HG03045 (cell line): ENCODE results near the gene NEGR1.

Experiments
- ATAC-seq: cut with Tn5 transposase; IDR thresholded peaks from one replicate; pipeline ENCODE4 v1.9.1; 2021; ENCODE audit warnings: mild to moderate bottlenecking, moderate library complexity; ENCODE audit not compliant: unreplicated experiment

Gene NEGR1

GRCh38 chr1:72122099-72122880 lies 160.0 kb downstream of the NEGR1 start:
- no peak for ATAC-seq

GRCh38 chr1:72119491-72119890 lies 162.8 kb downstream of the NEGR1 start:
- ATAC-seq: no peak

GRCh38 chr1:72117621-72118020 lies 164.7 kb downstream of the NEGR1 start:
- ATAC-seq: no peak

DNA sequence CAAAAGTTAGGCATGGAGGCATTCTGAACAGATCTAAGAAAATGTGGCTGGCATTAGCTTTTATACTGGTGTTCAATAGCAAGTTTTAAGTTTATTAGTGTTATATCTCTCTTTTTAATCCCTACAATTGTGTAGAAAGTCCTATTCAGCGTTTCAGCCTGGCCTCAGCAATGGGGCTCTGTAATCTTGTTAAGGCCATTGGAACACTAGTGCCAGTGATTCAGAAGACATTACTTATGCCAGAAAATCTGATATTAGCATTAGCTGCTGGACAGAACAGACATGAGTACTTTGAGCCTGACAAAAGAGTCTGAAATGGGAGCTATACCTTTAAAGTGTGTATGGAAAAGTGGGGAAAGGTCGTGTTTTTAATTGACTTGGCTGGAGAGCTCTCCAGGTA lies 167.0 kb downstream of the NEGR1 start:
- ATAC-seq: no peak

DNA sequence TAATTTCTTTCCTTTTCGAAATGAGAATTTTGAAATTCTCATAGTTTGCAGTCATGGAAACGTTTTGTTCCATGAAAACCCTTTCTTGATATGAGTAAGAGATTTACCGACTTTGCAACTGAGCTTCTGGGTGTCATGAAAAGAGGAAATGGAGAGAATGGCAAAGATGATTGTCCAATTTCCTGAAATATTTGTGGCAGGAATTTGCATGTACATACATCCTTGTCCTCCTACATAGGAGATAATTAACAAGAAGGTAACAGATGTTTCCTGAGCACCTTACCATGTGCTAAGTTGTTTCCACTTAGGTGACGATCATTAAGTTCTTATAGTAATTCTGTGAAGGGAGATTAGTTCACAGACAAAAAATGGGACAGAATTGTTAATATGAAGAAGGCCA lies 170.7 kb downstream of the NEGR1 start:
- ATAC-seq: no peak

GRCh38 chr1:72109916-72110315 lies 172.4 kb downstream of the NEGR1 start:
- ATAC-seq: no peak

DNA sequence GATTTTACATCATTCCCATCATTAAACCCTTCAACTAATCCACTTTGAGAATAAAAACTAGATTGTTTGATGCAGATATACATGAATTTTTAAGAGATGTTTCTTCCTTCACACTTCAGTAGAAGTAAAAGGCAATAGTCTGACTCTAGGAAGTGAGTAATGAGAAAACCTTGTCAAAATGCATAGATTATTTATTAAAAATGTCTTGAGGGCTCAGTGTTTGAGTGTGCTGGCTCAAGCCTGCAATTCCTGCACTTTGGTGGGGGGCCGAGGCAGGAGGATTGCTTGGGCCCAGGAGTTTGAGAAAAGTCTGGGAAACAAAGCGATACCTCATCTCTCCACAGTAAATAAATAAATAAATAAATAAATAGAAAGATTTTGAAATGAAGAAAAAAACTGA lies 177.1 kb downstream of the NEGR1 start:
- no peak for ATAC-seq

DNA sequence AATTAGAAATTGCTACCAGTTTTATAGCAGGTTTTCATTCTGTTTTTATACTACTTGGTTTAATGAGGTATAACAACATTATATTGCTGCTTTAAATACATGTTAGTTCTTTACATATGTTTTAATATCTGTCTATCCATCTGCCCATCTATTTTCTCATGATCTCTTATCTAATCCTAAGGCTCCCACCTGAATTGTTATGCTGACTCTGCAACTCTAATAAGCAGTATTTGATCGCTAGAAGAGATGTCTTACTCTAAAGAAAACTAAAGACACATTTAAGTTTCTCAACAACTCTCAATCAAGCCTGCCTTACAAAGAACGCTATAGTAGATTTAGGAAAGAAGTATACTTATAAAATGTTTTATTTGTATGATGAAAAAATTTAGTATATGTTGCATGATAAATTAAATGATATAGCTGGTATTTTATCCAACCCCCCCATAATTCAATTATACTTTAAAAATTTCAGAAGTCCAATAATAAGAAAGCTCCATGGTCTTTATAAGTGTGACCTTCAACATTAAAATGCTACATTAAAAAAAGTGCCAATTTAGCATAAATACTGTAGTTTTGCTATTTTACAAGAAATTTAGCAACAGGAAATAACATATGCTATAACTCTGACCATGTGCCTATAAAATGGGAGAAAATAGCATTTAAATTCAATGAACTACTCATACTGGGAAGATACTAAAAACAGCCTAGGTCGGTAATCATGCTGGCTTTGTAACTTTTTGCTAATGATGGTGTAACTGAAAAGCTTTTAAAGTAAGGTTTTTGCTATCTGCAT lies 180.3 kb downstream of the NEGR1 start:
- no peak for ATAC-seq

DNA sequence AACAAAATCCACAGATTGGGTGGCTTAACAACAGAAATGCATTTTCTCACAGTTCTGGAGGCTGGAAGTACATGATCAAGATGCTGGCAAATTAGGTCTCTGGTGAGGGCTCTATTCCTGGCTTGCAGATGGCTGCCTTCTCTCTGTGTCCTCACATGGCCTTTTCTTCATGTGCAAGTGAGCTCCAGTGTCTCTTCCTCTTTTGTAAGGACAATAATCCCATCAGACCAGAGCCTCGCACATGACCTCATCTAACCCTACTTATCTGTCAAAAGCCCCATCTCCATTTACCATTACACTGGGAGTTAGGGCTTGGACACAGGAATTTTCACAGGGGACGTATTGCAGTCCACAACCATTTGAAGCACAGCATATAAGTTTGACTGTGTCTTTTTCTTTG lies 181.6 kb downstream of the NEGR1 start:
- ATAC-seq: no peak

- no peak for ATAC-seq
These were observed 184.3 kb downstream of the NEGR1 start for GRCh38 chr1:72097851-72098570.

- no peak for ATAC-seq
These were observed 188.1 kb downstream of the NEGR1 start for GRCh38 chr1:72094209-72094608.

DNA sequence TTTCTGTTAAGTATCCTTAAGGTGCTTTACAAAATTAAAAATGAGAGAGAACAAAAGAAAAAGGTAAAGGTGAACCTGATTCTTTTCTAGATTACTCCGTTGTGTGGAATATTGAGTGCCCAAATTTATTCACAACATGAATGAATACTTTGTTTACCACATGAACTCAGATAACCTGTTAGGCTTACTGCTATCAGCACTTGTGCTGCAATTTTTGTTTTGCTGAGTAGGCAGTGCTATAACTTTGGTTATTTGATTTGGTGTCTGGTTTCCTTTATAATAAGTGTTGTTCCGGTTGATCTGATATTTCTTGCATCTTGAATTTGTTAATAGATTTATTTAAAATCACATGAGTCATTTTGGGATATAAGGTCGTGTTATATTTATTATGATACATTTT lies 195.9 kb downstream of the NEGR1 start:
- ATAC-seq: no peak

GRCh38 chr1:72075425-72075824 lies 206.9 kb downstream of the NEGR1 start:
- no peak for ATAC-seq

- ATAC-seq: no peak
These were observed 215.9 kb downstream of the NEGR1 start for GRCh38 chr1:72066431-72066830.

GRCh38 chr1:72064196-72065075 lies 217.9 kb downstream of the NEGR1 start:
- ATAC-seq: no peak

DNA sequence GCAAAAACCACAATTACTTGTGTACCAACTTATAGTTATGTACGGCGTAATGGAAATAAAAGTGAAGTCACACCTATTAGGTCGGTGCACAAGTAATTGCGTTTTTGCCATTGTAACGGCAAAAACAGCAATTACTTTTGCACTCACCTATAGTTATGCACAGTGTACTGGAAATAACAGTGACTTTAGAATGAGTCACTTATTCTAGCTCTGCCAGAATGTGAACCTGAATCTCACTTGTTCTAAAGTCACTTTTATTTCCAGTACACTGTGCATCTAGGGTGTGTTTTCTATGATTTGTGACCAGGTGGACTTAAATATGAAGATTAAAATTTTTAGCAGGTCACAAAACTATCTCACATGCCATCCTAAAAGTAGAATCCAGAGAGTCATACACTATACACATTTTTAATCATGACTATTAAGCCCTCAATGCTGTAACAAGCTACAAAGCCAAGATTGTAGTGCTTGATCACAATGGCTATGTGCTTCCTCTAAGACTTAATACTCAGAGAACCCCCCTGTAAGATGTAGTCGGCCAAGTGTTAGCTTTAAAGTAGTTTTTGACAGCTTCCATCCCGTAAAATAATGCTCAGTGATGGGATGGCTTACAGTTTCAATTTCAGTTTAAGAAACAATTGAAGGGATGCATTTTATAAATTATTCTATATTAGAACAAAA lies 218.8 kb downstream of the NEGR1 start:
- ATAC-seq: no peak

GRCh38 chr1:72062584-72062983 lies 219.8 kb downstream of the NEGR1 start:
- no peak for ATAC-seq

DNA sequence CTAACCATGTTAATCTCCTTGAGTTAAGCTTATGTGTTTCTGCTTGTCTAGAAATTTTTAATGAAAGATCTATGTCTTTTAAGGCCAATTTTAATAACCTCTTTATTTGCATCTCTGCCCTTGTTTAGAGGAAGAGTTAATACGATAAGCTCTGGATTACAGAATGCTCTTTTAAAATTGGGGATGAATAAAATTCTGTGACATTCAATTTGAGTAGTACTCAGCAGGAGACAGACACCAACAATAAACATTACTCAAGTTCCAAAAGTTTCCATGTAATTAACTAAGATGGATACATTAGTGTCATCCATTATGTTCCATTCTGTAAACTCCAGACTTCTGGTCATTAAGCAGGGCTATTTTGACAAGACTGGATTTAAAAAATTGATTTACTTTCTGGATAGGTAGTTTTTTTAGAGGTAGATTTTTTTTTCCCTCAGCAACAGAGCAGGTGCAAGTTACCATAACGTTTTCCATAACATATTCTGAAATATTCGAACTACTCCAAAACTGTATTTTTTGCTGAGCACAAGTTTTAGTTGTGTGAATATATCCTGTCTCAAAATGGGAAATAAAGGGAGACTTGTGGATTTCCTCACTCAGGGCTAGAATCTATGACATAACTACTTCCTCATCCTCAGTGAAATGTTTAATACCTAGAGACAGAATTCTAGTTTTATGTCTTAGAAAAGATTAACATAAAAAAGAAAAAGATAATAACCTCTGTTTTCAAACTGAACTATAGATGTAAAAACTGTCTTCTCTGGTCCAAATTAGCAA lies 221.7 kb downstream of the NEGR1 start:
- no peak for ATAC-seq

DNA sequence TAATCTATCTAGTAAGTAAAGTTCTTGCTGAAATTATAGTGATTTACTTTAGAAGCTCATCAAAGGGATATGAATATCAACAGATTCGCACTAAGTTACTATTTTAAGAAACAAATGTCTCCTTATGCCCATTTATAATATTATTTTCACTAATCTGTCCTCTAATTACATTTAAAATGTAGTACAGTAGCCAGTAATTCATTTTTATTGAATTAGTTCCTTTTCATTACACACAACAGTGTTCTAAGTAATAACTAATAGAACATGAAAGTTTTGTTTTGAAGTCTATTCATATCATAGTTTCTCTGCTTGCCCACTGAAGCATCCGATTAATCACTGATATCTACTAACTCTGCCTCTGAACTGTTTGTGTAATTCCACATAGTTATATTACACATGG lies 225.8 kb downstream of the NEGR1 start:
- no peak for ATAC-seq
